HL-60 (cell line): Measurements from ENCODE around the gene GBP1.
"Not testable (repeated sequence)": the region's sequence is repeated elsewhere in the genome, so short reads cannot be mapped to it uniquely, and the experiment has no call there.

Source experiments
- CTCF ChIP-seq: IDR thresholded peaks from one replicate; pipeline ENCODE4 v1.5.1; 2011; ENCODE audit warnings: low read length, control low read depth, inconsistent platforms; ENCODE audit not compliant: insufficient read depth
- GABPA ChIP-seq: IDR thresholded peaks from 2 replicates; pipeline ENCODE4 v1.6.1; 2012; ENCODE audit warnings: low read depth
- POLR2AphosphoS5 ChIP-seq: IDR thresholded peaks from 2 replicates; pipeline ENCODE4 v1.6.1; 2012; ENCODE audit warnings: low read depth
- REST ChIP-seq: IDR thresholded peaks from 2 replicates; pipeline ENCODE4 v1.6.1; 2012; ENCODE audit warnings: low read depth; ENCODE audit not compliant: insufficient replicate concordance
- SPI1 ChIP-seq: IDR thresholded peaks from 2 replicates; pipeline ENCODE4 v1.6.1; 2012; ENCODE audit warnings: low read depth, mild to moderate bottlenecking, borderline replicate concordance

- TF ChIP-seq REST, CTCF, POLR2AphosphoS5, GABPA, SPI1: not testable (repeated sequence)
Observed at GRCh38 chr1:89049187-89049586, 15.8 kb downstream of the GBP1 start.
